ENCODE data around the gene RASGRF1. TPM values are rescaled to one million over a fixed set of nuclear protein-coding genes. Genes with fewer than 3 reads are reported as not detected.

The RASGRF1 gene
- total and polyA plus RNA-seq, 2 experiments from 2014 or later = 0.05 to 0.24 TPM

DNA sequence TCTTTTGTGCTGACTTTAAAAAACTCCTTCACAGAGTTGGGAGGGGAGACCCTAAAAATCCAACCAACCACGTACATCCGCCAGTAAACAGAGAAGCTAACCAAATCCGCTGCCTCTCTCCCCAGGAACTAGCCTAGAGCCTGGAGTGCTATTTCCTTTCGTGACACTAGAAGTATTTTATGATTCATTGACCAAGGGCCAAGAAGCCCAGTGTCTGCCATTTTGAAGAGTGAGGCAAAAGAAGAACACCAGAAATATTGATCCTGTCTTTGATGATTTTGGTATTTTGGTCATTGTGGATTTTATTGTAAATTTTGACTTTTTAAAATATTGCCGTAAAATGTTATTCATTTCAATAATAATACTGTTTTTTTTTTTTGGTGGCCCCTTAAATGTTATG, 135.2 kb downstream of the RASGRF1 start:
- H3K27me3 ChIP-seq (ENCODE audit: insufficient read depth) = no peaks in the 10 kb centered on the region
- no peaks in the 10 kb centered on the region for H3F3A ChIP-seq (replicated peaks; ENCODE audit: low read depth)
- ATAC-seq = no peak
- H3K27ac ChIP-seq (ENCODE audit: low read depth) = no peak overlapping the region
- H3K27ac Mint-ChIP-seq = no peak overlapping the region
- no peaks in the 10 kb centered on the region for H3K79me2 ChIP-seq (replicated peaks; ENCODE audit: insufficient read depth)
- no peak overlapping the region for H3K4me2 ChIP-seq
- H3K27me3 Mint-ChIP-seq (ENCODE audit: insufficient read depth, low read depth, poor library complexity) = peaks cover 12% of the 10 kb centered on the region
- no peaks in the 10 kb centered on the region for H3K9me3 Mint-ChIP-seq
- no peak overlapping the region for H3K4me3 ChIP-seq
- H3K4me3 Mint-ChIP-seq = no peak overlapping the region
- DNase-seq (ENCODE audit: low spot score) = no peak
- TF ChIP-seq, protein P1, sequence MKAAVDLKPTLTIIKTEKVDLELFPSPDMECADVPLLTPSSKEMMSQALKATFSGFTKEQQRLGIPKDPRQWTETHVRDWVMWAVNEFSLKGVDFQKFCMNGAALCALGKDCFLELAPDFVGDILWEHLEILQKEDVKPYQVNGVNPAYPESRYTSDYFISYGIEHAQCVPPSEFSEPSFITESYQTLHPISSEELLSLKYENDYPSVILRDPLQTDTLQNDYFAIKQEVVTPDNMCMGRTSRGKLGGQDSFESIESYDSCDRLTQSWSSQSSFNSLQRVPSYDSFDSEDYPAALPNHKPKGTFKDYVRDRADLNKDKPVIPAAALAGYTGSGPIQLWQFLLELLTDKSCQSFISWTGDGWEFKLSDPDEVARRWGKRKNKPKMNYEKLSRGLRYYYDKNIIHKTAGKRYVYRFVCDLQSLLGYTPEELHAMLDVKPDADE (IDR thresholded peaks at IDR 0.05) = no peak
- no peak for TF ChIP-seq ZNF114 (CRISPR knock-in tag; IDR thresholded peaks at IDR 0.05)
- no peak for TF ChIP-seq STAT1 (IDR thresholded peaks at IDR 0.05; ENCODE audit: unreplicated experiment)
- TF ChIP-seq JUNB (IDR thresholded peaks at IDR 0.05; ENCODE audit: unreplicated experiment) = no peak
- TF ChIP-seq EZH2 (IDR thresholded peaks at IDR 0.05; ENCODE audit: low read depth, unreplicated experiment) = no peak
- TF ChIP-seq EZH2phosphoT487 (IDR thresholded peaks at IDR 0.05; ENCODE audit: unreplicated experiment) = no peak
- TF ChIP-seq, protein P2, sequence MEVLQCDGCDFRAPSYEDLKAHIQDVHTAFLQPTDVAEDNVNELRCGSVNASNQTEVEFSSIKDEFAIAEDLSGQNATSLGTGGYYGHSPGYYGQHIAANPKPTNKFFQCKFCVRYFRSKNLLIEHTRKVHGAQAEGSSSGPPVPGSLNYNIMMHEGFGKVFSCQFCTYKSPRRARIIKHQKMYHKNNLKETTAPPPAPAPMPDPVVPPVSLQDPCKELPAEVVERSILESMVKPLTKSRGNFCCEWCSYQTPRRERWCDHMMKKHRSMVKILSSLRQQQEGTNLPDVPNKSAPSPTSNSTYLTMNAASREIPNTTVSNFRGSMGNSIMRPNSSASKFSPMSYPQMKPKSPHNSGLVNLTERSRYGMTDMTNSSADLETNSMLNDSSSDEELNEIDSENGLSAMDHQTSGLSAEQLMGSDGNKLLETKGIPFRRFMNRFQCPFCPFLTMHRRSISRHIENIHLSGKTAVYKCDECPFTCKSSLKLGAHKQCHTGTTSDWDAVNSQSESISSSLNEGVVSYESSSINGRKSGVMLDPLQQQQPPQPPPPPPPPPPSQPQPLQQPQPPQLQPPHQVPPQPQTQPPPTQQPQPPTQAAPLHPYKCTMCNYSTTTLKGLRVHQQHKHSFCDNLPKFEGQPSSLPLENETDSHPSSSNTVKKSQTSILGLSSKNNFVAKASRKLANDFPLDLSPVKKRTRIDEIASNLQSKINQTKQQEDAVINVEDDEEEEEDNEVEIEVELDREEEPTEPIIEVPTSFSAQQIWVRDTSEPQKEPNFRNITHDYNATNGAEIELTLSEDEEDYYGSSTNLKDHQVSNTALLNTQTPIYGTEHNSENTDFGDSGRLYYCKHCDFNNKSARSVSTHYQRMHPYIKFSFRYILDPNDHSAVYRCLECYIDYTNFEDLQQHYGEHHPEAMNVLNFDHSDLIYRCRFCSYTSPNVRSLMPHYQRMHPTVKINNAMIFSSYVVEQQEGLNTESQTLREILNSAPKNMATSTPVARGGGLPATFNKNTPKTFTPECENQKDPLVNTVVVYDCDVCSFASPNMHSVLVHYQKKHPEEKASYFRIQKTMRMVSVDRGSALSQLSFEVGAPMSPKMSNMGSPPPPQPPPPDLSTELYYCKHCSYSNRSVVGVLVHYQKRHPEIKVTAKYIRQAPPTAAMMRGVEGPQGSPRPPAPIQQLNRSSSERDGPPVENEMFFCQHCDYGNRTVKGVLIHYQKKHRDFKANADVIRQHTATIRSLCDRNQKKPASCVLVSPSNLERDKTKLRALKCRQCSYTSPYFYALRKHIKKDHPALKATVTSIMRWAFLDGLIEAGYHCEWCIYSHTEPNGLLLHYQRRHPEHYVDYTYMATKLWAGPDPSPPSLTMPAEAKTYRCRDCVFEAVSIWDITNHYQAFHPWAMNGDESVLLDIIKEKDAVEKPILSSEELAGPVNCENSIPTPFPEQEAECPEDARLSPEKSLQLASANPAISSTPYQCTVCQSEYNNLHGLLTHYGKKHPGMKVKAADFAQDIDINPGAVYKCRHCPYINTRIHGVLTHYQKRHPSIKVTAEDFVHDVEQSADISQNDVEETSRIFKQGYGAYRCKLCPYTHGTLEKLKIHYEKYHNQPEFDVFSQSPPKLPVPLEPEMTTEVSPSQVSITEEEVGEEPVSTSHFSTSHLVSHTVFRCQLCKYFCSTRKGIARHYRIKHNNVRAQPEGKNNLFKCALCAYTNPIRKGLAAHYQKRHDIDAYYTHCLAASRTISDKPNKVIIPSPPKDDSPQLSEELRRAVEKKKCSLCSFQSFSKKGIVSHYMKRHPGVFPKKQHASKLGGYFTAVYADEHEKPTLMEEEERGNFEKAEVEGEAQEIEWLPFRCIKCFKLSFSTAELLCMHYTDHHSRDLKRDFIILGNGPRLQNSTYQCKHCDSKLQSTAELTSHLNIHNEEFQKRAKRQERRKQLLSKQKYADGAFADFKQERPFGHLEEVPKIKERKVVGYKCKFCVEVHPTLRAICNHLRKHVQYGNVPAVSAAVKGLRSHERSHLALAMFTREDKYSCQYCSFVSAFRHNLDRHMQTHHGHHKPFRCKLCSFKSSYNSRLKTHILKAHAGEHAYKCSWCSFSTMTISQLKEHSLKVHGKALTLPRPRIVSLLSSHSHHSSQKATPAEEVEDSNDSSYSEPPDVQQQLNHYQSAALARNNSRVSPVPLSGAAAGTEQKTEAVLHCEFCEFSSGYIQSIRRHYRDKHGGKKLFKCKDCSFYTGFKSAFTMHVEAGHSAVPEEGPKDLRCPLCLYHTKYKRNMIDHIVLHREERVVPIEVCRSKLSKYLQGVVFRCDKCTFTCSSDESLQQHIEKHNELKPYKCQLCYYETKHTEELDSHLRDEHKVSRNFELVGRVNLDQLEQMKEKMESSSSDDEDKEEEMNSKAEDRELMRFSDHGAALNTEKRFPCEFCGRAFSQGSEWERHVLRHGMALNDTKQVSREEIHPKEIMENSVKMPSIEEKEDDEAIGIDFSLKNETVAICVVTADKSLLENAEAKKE (CRISPR knock-in tag; IDR thresholded peaks at IDR 0.05) = no peak
- TF ChIP-seq POLR2AphosphoS5 (IDR thresholded peaks at IDR 0.05; ENCODE audit: low read depth) = no peak
- TF ChIP-seq NANOG (IDR thresholded peaks at IDR 0.05; ENCODE audit: borderline replicate concordance) = no peak
- TF ChIP-seq ZNF331 (CRISPR knock-in tag; IDR thresholded peaks at IDR 0.05; ENCODE audit: low read depth) = no peak
- no peak for TF ChIP-seq CREB1 (CRISPR knock-in tag; IDR thresholded peaks at IDR 0.05; ENCODE audit: low read depth)
- TF ChIP-seq, protein P3, sequence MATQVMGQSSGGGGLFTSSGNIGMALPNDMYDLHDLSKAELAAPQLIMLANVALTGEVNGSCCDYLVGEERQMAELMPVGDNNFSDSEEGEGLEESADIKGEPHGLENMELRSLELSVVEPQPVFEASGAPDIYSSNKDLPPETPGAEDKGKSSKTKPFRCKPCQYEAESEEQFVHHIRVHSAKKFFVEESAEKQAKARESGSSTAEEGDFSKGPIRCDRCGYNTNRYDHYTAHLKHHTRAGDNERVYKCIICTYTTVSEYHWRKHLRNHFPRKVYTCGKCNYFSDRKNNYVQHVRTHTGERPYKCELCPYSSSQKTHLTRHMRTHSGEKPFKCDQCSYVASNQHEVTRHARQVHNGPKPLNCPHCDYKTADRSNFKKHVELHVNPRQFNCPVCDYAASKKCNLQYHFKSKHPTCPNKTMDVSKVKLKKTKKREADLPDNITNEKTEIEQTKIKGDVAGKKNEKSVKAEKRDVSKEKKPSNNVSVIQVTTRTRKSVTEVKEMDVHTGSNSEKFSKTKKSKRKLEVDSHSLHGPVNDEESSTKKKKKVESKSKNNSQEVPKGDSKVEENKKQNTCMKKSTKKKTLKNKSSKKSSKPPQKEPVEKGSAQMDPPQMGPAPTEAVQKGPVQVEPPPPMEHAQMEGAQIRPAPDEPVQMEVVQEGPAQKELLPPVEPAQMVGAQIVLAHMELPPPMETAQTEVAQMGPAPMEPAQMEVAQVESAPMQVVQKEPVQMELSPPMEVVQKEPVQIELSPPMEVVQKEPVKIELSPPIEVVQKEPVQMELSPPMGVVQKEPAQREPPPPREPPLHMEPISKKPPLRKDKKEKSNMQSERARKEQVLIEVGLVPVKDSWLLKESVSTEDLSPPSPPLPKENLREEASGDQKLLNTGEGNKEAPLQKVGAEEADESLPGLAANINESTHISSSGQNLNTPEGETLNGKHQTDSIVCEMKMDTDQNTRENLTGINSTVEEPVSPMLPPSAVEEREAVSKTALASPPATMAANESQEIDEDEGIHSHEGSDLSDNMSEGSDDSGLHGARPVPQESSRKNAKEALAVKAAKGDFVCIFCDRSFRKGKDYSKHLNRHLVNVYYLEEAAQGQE (IDR thresholded peaks at IDR 0.05; ENCODE audit: unreplicated experiment) = no peak
- TF ChIP-seq, protein P4, sequence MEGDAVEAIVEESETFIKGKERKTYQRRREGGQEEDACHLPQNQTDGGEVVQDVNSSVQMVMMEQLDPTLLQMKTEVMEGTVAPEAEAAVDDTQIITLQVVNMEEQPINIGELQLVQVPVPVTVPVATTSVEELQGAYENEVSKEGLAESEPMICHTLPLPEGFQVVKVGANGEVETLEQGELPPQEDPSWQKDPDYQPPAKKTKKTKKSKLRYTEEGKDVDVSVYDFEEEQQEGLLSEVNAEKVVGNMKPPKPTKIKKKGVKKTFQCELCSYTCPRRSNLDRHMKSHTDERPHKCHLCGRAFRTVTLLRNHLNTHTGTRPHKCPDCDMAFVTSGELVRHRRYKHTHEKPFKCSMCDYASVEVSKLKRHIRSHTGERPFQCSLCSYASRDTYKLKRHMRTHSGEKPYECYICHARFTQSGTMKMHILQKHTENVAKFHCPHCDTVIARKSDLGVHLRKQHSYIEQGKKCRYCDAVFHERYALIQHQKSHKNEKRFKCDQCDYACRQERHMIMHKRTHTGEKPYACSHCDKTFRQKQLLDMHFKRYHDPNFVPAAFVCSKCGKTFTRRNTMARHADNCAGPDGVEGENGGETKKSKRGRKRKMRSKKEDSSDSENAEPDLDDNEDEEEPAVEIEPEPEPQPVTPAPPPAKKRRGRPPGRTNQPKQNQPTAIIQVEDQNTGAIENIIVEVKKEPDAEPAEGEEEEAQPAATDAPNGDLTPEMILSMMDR (conservative IDR thresholded peaks at IDR 0.05; ENCODE audit: low read depth in 2 of 2) = no peak
- no peaks in the 10 kb centered on the region for H3K4me1 ChIP-seq (ENCODE audit: insufficient read depth)
- no peak overlapping the region for H2AFZ ChIP-seq
- peaks cover 17% of the 10 kb centered on the region for H3K4me1 Mint-ChIP-seq
- H3K9me2 ChIP-seq (ENCODE audit: insufficient read depth) = no peaks in the 10 kb centered on the region
- no peaks in the 10 kb centered on the region for H3K36me3 ChIP-seq (ENCODE audit: insufficient read depth)
- no peaks in the 10 kb centered on the region for H4K20me1 ChIP-seq (replicated peaks; ENCODE audit: insufficient read depth)
- no peaks in the 10 kb centered on the region for H3K36me3 Mint-ChIP-seq (ENCODE audit: low read depth)

All from GM23338 (cell line).